Neural cell (in vitro differentiated cells): ENCODE data around the gene PGAP1. TPM values are rescaled to one million over a fixed set of nuclear protein-coding genes. Genes with fewer than 3 reads are reported as not detected.

Experiments
- H2AFZ ChIP-seq: fragments of 200-600, 300-800 bp; sonication (generic), shearing (Covaris generic); 2 replicates; pipeline ENCODE4 v1.6.0; 2014; ENCODE audit warnings: low read depth, mild to moderate bottlenecking, antibody characterized with exemption, low read length, moderate library complexity
- H3F3A ChIP-seq: fragments of 200-600 bp; shearing (Covaris generic); 2 replicates; pipeline ENCODE4 v1.6.1; 2016; ENCODE audit warnings: mild to moderate bottlenecking, moderate library complexity, mixed read lengths, antibody characterized with exemption, low read length; ENCODE audit not compliant: insufficient read depth, poor library complexity, severe bottlenecking
- H3K27ac ChIP-seq: fragments of 200-600, 300-800 bp; sonication (generic), shearing (Covaris generic); 2 replicates; pipeline ENCODE4 v1.5.1; 2014; ENCODE audit warnings: mild to moderate bottlenecking, low read length, moderate library complexity
- H3K27me3 ChIP-seq: fragments of 300-800, 200-600 bp; sonication (generic), shearing (Covaris generic); 2 replicates; pipeline ENCODE4 v1.6.0; 2014; ENCODE audit warnings: mild to moderate bottlenecking, low read depth, low read length, moderate library complexity; ENCODE audit not compliant: insufficient read depth
- H3K36me3 ChIP-seq: fragments of 300-800, 200-600 bp; sonication (generic), shearing (Covaris generic); 2 replicates; pipeline ENCODE4 v1.5.1; 2014; ENCODE audit warnings: mild to moderate bottlenecking, antibody characterized with exemption, low read length, moderate library complexity; ENCODE audit not compliant: insufficient read depth
- H3K4me2 ChIP-seq: fragments of 300-800, 200-600 bp; sonication (generic), shearing (Covaris generic); 2 replicates; pipeline ENCODE4 v1.6.0; 2014; ENCODE audit warnings: mild to moderate bottlenecking, low read length
- H3K4me3 ChIP-seq: fragments of 300-800, 200-600 bp; sonication (generic), shearing (Covaris generic); 2 replicates; pipeline ENCODE4 v1.5.1; 2014; ENCODE audit warnings: mild to moderate bottlenecking, low read length, moderate library complexity
- H3K79me2 ChIP-seq: fragments of 200-600 bp; shearing (Covaris generic); replicated peaks from 2 replicates; pipeline ENCODE4 v1.6.0; 2014; ENCODE audit warnings: mild to moderate bottlenecking, low read length, moderate library complexity; ENCODE audit not compliant: insufficient read depth
- H3K9ac ChIP-seq: fragments of 300-800, 200-600 bp; sonication (generic), shearing (Covaris generic); 2 replicates; pipeline ENCODE4 v1.6.1; 2016; ENCODE audit warnings: mild to moderate bottlenecking, low read length, mixed read lengths
- H3K9me2 ChIP-seq: fragments of 200-600 bp; shearing (Covaris generic); 2 replicates; pipeline ENCODE4 v1.6.1; 2016; ENCODE audit warnings: mild to moderate bottlenecking, low read length, mixed read lengths; ENCODE audit not compliant: insufficient read depth
- H3K9me3 ChIP-seq: fragments of 200-600, 300-800 bp; sonication (generic), shearing (Covaris generic); 2 replicates; pipeline ENCODE4 v1.6.1; 2016; ENCODE audit warnings: mild to moderate bottlenecking, mixed run types, low read length, moderate library complexity, mixed read lengths
- H4K20me1 ChIP-seq: fragments of 200-600 bp; shearing (Covaris generic); 2 replicates; pipeline ENCODE4 v1.6.1; 2016; ENCODE audit warnings: mild to moderate bottlenecking, mixed run types; ENCODE audit not compliant: insufficient read depth
- EP300 ChIP-seq: fragments of 450-650 bp; conservative IDR thresholded peaks from 2 replicates; pipeline ENCODE4 v1.6.1; 2014; ENCODE audit warnings: antibody characterized with exemption, mild to moderate bottlenecking, moderate library complexity; ENCODE audit not compliant: poor library complexity, severe bottlenecking
- EZH2 ChIP-seq: fragments of 200-600, 300-800 bp; shearing (Covaris generic), sonication (generic); IDR thresholded peaks from 2 replicates; pipeline ENCODE4 v1.6.1; 2014; ENCODE audit warnings: antibody characterized with exemption, low read length, borderline replicate concordance, mild to moderate bottlenecking; ENCODE audit not compliant: insufficient read depth, poor library complexity, severe bottlenecking
- MXI1 ChIP-seq: fragments of 450-650 bp; conservative IDR thresholded peaks from 2 replicates; pipeline ENCODE4 v1.6.1; 2014; ENCODE audit warnings: antibody characterized with exemption, mild to moderate bottlenecking; ENCODE audit not compliant: poor library complexity, severe bottlenecking
- POLR2AphosphoS5 ChIP-seq: IDR thresholded peaks from 2 replicates; pipeline ENCODE4 v1.6.1; 2012
- RAD21 ChIP-seq: fragments of 450-650 bp; conservative IDR thresholded peaks from 2 replicates; pipeline ENCODE4 v1.6.1; 2014; ENCODE audit warnings: antibody characterized with exemption, mild to moderate bottlenecking, moderate library complexity
- REST ChIP-seq: IDR thresholded peaks from 2 replicates; pipeline ENCODE4 v1.6.1; 2012; ENCODE audit warnings: borderline replicate concordance
- SMC3 ChIP-seq: fragments of 450-650 bp; conservative IDR thresholded peaks from 2 replicates; pipeline ENCODE4 v1.6.1; 2014; ENCODE audit warnings: antibody characterized with exemption, mild to moderate bottlenecking, moderate library complexity; ENCODE audit not compliant: poor library complexity
- TAF1 ChIP-seq: IDR thresholded peaks from 2 replicates; pipeline ENCODE4 v1.6.1; 2012; ENCODE audit warnings: low read depth
- polyA plus RNA-seq: library from polyadenylated mRNA; depleted of rRNA; stranded (reverse); fragments of >200 nt; gene quantifications from 2 replicates; pipeline ENCODE4 v1.2.3, GENCODE V29; 2014
- TF ChIP-seq, protein P1 (sequence below): fragments of 450-650 bp; IDR thresholded peaks from 2 replicates; pipeline ENCODE4 v1.5.1; 2014; ENCODE audit warnings: antibody characterized with exemption, mild to moderate bottlenecking, moderate library complexity; ENCODE audit not compliant: poor library complexity, severe bottlenecking

Gene PGAP1
- polyA plus RNA-seq, 1 donor from 2014 or later, result 63.3 TPM

DNA sequence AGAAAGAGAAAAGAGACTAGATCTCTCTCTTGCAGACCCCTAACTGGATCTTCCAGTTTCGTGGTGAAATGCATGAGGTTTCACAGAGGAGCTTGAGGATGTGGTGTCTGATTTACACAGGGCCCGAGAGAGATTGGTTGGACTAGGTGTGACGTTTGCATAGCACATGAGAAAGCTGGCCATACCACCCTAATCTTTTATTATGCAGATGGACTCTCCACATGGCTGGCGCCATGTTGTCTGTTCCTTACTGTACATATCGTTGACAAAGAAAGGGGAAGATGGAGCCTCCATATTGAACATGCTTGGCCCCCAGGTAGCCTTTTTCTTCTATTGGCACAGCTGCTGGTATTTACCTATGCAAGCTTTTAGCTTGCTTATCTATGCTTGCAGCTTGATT, 27.5 kb upstream of the PGAP1 start:
- Histone ChIP-seq H3F3A (no peaks in the 10 kb centered on the region), H3K4me3 (no peak overlapping the region), H2AFZ (no peak overlapping the region), H3K36me3 (no peaks in the 10 kb centered on the region), H3K4me2 (no peak overlapping the region), H3K27me3 (no peaks in the 10 kb centered on the region), H3K9me2 (no peaks in the 10 kb centered on the region), H3K9me3 (no peaks in the 10 kb centered on the region), H3K79me2 (no peaks in the 10 kb centered on the region), H3K9ac (no peak overlapping the region), H3K27ac (no peak overlapping the region), H4K20me1 (no peaks in the 10 kb centered on the region)
- TF ChIP-seq MXI1, result no peak
- no peak for TF ChIP-seq EP300
- TF ChIP-seq SMC3, result no peak
- no peak for TF ChIP-seq REST
- TF ChIP-seq RAD21, result no peak
- TF ChIP-seq, protein P1, sequence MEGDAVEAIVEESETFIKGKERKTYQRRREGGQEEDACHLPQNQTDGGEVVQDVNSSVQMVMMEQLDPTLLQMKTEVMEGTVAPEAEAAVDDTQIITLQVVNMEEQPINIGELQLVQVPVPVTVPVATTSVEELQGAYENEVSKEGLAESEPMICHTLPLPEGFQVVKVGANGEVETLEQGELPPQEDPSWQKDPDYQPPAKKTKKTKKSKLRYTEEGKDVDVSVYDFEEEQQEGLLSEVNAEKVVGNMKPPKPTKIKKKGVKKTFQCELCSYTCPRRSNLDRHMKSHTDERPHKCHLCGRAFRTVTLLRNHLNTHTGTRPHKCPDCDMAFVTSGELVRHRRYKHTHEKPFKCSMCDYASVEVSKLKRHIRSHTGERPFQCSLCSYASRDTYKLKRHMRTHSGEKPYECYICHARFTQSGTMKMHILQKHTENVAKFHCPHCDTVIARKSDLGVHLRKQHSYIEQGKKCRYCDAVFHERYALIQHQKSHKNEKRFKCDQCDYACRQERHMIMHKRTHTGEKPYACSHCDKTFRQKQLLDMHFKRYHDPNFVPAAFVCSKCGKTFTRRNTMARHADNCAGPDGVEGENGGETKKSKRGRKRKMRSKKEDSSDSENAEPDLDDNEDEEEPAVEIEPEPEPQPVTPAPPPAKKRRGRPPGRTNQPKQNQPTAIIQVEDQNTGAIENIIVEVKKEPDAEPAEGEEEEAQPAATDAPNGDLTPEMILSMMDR, result no peak
- no peak for TF ChIP-seq TAF1
- TF ChIP-seq EZH2, result no peak
- no peak for TF ChIP-seq POLR2AphosphoS5

DNA sequence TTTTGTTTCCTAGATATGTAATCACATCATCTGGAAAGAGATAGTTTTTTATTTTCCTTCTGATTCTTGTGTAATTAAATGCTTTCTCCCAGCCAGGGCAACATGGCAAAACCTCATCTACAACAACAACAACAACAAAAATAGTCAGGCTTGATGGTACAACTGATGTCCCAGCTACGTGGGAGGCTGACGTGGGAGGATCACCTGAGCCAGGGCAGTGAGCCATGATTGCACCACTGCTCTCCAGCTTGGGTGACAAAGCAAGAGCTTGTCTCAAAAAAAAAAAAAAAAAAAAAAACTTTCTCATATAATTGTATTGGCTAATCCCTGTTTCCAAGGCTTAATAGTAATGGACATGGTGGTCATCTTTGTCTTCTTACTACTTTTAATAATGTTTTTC, 26.4 kb upstream of the PGAP1 start:
- no peaks in the 10 kb centered on the region for H3K36me3 ChIP-seq
- H4K20me1 ChIP-seq, result no peaks in the 10 kb centered on the region
- H3K79me2 ChIP-seq, result no peaks in the 10 kb centered on the region
- no peaks in the 10 kb centered on the region for H3K27me3 ChIP-seq
- no peaks in the 10 kb centered on the region for H3F3A ChIP-seq
- no peak overlapping the region for H3K4me3 ChIP-seq
- no peak overlapping the region for H3K4me2 ChIP-seq
- no peak overlapping the region for H3K9ac ChIP-seq
- H3K9me3 ChIP-seq, result no peaks in the 10 kb centered on the region
- no peaks in the 10 kb centered on the region for H3K9me2 ChIP-seq
- H2AFZ ChIP-seq, result no peak overlapping the region
- TF ChIP-seq MXI1 (no peak), TAF1 (no peak), EZH2 (no peak), SMC3 (no peak), RAD21 (no peak), POLR2AphosphoS5 (no peak), EP300 (no peak), REST (no peak)
- TF ChIP-seq, protein P1, result no peak
- no peak overlapping the region for H3K27ac ChIP-seq
